HG02678 (cell line): Measurements from ENCODE around the gene STEAP1B.
"Not testable (repeated sequence)": the region's sequence is repeated elsewhere in the genome, so short reads cannot be mapped to it uniquely, and the experiment has no call there.

Source experiments
- ATAC-seq: cut with Tn5 transposase; IDR thresholded peaks from one replicate; pipeline ENCODE4 v1.9.1; 2021; ENCODE audit warnings: mild to moderate bottlenecking, moderate library complexity; ENCODE audit not compliant: unreplicated experiment

The STEAP1B gene

DNA sequence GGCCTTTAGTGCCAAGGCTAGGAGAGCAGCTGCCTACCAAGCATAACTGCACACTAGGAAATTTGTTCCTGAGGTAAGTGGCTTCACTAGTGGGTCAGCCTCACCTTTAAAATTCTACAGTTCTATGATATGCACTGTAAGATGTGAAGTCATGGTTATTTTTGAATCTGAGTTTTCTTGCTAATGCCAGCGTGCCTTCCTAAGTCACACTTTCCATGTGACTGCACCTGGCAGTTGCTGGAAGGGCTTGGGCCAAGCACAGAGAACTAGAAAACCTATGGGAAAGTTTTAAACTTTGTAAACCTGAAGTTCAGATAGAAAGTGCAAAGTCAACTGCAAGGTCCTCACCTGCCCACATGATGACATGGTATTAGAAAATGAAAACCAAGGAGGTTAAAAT lies 42.5 kb downstream of the STEAP1B start:
- no peak for ATAC-seq

DNA sequence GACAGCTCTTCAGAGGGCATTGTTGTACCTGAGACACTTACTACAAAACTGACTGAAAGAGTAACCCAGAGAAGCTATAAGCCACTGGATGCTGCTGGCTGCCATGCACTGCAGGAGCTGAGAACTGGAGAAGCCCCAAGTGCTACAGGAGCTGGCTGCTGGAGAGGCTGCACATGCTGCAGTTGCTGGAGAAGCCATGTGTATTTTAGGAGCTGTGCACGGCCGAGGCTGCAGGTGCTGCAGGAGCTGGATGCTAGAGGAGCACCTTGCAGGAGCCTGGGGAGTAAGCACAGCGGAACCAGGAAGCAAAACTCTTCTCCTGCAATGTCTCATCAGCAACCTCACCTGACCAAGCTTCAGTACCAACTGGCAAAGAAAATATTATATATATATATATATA lies 45.5 kb downstream of the STEAP1B start:
- no peak for ATAC-seq

DNA sequence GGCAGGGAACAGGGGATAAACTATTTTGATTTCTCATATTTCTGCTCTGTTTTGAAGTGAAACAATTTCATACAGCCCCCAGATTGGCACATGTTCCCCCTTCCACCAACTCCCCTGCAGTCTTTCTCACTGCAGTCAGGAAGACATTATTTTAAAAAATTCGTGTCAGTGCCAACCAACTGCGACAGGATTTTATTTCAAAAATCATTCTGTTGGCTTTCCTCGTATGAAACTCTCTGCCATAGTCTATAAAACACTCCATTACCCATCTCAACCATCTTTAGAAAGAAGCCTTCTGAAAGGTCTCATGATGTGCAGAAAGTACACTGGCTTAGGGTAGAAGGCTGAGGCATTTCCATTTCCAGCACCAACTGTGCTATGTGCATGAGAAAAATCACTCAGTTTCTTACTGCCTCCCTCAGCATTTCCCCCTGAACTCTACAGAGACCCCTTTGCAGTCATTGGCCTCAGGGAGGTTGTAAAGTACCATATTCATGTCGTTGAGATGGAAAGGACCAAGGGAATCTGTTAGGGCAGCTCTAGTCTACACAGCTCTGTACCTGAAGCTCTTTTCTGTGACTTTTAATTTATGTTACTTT lies 46.9 kb downstream of the STEAP1B start:
- no peak for ATAC-seq

DNA sequence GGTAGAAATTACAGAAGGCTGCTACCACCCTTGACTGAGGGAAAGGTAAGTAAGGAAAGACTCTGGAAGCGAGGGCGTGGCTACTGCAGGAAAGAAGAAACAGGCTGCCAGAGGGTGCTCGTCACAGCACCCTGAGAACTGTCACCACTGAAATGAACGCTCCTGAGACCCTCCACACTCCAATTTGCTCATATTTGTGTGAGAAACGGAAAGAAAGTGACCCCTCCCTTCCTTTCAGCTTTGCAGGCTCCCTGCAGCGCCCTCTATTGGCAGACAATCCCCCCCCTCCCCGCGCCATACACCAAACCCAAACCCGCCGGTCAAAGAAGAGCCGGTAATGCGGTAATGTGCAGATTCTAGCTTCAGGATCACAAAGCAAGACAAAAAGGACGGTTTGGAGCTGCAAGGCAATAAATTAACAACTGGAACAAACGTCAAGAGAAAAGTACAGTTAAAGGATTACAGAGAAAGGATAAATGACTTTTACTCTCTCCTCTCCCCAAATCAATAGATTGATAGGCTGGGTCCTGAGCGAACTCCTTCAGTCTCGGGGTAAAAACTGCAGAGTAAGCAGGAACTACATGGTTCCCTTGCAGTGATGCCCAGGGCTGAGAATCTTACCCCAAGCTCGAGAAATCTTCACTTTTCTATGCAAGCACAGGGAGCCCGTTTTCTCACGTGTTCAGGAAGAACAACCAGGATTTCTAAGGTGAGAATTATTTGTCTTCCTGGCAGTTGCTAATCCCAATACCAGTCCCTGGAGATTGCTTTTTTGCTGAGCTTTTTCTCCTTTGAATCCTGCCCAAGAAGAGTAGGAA lies 47.6 kb downstream of the STEAP1B start:
- no peak for ATAC-seq

DNA sequence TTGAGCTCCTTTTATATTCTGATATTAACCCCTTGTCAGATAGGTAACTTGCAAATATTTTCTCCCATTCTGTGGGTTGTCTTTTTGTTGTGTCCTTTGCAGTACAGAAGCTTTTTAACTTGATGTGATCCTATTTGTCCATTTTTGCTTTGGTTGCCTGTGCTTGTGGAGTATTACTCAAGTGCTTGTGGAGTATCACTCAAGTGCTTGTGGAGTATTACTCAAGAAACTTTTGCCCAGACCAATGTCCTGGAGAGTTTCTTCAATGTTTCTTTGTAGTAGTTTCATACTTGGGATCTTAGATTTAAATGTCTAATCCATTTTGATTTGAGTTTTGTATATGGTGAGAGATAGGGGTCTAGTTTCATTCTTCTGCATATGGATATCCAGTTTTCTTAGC lies 50.0 kb downstream of the STEAP1B start:
- ATAC-seq = not testable (repeated sequence)

DNA sequence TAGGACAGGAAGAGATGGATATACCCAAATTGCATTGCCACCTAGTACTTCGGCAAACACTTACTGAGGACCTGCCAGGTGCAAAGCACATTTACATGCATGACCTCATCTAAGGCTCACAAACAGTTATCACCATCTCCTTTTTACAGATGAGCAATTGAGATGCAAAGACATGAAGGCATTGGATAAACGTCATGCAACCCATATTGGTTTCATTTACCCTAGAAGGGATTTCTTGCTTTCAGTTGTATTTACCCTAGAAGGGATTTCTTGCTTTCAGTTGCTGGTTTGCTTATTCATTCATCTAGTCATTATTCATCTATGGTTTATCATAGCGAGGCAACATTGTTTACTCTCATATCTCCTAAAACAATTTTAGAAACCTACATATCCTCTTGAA lies 52.2 kb downstream of the STEAP1B start:
- peak; percentile 84 for ATAC-seq

DNA sequence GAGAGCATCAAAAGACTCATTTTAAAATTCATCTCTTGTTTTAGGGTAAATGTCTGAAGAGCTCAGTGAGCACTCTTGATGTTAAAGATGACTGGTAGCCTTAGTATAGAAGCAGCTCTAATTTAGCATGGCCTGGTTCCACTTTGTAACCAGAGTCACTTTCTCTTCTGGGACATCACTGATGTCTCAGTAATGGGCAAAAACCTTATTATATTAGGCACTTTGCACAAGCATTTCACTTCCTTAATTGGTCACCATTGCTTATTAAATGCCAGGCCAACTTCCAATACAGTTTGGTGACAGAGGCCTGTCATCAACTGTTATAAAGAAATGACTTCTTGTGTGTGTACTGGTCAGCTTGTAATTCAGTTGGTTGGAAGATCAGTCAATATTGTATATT lies 53.0 kb downstream of the STEAP1B start:
- peak; percentile 21 for ATAC-seq

DNA sequence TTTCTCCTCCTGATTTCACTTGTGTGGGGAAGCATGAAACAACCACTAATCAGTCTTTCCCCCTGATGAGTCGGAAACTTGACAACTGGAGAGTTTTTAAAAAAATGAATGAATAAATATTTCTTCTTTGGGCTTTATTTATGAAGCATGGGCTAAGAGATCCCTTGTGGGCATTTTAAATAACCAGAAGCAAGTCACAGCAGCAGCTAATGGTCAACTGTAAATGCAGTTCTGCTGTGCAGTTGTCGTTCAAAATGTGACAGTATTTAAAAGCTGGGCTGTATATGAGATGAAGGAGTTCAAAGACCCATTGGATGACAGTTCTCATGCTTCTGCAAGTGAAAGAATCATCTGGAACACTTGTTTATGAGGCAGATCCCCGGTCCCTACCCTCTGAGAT lies 54.1 kb downstream of the STEAP1B start:
- no peak for ATAC-seq

DNA sequence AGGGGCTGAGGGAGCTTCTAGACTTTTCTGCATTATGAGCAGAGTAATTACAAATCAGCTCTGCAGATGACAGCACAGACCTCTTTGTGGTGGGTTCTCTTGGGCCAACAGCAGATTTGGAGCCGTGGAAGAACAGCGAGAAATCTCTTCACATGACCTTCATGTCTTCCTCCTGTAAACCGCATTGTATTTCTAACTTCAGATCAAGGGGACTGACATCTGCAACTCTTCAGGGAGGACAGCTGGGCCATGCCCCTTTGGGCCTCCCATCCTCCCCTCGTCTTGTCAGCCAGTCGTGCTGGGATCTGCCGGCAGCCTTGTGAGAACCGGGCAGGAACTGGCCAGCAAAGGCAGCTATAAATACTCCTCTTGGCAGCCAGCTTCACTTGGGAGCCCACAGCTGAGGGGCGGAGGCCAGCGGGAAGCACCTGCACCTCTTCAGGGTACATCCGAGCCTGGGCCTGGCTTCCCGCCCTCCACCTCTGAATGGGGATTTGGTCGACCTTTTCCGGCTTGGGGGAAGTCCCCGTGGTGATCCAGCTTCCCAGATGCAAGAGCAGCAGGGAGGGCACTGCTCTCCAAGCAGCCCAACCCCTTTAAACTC lies 54.7 kb downstream of the STEAP1B start:
- peak; percentile 29 for ATAC-seq

DNA sequence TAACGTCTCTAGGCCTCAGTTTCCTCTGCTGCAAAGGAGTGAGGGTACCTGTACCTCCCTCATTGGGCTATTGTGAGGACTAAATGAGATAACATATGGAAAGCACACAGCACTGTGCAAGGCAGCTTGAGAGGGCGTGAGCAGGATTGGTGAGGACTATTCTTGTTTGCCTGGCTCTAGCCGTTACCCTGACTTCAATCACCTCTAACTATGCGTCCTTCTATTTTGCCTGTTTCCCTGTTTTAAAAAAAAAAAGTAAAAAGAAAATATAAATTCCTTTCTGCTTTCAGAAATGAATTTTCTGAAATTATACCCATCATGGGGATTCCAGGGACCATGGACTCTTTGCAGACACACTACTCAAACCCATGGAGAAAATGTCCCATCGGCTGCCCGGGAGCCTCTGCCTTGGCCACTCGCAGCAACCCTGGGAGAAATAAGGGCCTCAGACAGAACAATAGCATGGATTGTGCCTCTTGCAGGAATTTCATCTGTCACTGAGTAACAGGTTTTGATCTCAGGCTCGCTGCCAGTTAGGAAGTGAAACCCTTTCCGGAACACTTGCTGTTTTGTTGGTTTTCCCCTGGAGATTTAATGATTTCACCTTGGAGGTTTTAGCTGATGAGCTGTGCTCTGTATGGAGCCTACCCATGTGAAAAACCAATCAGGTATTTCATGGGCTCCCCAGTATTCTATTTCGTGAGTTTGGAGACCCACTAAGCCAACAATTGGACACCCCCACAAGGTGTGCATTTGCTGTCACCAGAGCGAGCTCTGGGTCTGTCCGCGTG lies 55.6 kb downstream of the STEAP1B start:
- ATAC-seq = no peak

DNA sequence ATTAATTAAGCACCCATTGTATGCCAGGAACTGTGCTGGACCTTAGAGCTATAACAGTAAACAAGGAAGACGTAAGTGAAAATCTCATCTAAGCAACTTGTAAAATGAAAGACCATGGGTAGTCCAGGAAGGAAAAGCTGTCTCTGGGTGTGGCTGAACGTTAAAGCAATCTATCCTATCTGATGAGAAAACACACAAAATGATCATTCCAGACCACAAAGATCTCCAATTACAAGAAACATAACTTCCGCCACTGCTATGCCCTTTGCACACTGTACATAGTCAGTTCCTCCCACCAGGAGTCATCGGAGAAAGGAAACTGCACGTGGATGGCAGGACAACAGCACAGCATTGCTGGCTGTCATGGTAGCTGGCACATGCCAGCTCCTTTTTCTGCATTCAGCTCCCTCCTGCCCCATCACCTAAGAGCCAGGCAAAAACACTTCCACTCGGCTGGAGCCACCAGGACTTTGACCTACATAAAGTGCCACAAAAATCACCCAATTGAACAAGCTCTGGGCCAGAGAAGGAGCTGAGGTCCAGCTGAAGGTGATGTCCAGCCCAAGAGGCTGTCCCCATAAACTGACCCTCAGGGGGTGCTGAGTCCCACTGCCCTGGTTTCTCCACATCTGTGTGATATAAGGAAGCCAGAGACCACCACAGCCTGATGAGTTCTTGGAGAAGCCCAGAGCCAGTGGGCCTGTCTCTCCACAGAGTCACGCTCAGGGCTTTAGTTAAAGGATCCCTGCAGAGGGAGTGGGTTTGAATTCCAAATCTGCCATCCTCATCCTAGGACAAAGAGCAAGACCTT lies 56.4 kb downstream of the STEAP1B start:
- no peak for ATAC-seq

DNA sequence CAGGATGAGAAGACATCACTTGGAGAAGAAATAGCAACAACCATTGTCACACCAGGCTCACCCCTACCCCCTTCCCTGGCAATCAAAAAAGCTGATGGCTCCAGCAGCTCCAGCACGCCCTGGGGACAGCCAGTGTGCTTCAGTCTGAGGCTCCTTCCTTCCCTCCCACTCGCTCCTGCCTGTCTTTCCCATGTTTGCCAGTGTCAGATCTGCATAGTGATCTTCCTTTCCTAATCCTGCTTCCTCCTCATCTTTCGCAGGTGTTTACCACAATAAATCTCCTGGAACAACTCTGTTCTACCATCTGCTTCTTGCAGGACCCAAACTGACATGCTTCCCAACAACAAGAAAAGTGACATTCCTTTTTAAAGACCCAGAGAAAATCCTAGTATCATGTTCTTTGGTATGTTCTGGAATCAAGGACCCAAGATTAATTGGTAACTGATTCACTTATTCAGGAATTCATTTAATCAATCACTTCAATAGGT lies 57.1 kb downstream of the STEAP1B start:
- no peak for ATAC-seq

DNA sequence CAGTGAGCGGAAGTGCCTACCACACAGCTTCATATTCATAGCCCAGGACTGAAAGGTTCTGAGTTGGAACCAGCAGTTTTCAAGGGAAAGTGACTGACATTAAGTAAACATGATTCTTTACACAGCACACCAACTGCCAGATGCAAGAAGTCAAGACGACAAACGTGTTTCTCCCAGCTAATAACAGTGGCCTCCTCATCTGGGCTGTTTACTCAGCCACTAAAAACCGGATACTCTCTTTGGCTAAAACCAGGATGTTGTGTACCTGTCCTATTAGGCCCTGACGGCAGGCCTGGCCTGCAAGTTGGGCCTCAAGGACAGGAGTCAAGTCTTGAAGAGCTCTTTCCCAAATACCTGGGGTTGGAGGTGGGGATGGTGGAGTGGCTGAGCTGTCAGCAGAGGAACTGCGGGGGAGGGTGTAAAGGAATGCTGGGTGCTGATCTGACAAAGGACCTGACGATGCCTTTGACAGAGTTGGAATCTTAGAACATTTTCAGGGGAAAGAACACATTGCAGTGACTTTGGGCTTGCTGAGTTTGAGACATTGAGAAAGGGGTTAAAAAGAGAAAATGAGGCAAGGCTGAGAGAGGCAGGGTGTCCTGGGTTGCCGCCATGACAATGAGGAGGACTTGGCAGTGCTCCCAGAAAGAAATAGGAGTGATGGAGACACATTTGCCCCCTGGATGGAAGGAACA lies 57.7 kb downstream of the STEAP1B start:
- no peak for ATAC-seq

DNA sequence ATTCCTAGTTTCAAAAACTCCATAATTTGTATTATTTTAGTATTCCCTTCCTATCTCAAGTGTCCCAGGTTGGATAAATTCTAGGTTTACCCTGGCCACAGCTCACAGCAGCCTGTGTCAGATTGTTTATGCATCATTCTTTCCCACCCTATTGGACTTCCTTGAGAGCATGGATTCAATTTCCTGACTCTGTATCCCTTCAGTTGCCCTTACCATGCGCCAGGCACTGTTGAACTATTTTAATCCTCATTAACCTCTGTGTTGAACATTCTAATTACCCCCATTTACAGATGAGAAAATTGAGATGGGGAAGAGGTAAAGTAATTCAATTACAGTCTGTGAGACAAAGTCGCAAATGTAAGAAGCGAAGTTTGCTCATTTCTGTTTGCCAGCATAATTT lies 58.8 kb downstream of the STEAP1B start:
- ATAC-seq = no peak

DNA sequence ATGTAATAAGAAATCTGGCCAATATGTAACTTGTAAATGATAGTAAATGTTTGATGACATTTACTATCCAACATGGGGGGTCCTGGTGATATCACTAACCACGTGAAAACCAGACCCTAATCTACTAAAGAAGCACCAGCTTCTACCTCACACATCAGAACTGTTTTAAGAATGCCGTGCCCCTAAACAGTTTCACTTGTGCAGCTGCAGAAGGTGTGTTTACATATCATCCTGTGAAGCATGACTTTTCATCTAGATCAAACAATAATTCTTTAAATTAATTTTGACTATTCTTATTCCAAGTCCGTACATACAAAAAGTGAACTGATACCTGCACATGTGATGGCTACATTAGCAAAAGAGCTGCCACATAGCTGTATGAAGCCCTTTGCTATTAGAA lies 61.0 kb downstream of the STEAP1B start:
- ATAC-seq = peak; percentile 65

DNA sequence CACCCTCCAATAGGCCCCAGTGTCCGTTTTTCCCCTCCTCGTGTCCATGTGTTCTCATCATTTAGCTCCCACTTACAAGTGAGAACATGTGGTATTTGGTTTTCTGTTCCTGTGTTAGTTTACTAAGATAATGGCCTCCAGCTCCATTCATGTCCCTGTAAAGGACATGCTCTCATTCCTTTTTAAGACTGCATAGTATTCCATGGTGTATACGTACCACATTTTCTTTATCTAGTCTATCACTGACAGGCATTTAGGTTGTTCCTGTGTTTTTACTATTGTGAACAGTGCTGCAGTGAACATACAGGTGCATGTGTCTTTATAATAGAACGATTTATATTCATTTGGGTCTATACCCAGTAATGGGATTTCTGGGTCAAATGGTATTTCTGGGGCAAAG lies 63.4 kb downstream of the STEAP1B start:
- not testable (repeated sequence) for ATAC-seq

DNA sequence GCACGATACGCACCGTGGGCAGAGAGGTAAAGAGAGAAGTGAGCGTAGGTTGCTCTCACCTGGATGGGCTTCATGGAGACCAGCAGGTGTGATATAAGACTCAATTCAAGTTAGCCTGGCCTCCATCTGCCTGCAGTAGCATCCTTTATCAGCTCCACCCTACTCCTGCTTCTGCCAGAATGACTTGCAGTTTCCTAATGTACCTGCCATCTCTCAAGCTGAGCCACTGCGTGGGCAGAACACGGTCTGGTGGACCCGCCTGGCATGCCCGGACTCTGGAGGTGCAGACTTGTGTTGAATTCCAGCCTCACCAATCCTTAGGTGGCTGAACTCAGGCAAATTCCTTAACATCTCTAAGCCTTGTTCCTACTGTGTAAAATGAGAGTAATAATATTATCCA lies 64.3 kb downstream of the STEAP1B start:
- peak; percentile 10 for ATAC-seq

DNA sequence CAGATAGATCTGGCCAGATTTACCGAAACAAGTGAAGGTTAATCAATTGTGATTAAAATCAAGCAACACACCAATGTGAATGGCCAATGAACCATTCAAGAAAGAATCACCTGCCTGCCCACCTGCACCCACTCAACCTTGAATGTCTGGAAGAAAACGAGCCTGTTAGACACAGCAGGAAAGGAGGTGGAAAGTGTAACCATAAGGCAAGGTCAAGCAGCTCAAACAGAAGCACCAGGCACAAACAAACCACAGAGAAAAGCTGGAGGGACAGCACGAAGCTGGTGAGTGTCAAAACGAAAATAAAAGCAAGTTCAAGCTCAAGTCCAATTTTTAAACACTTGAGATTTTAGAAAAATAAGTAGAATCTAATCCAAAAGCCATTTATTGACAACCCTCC lies 64.9 kb downstream of the STEAP1B start:
- ATAC-seq = peak; percentile 79

DNA sequence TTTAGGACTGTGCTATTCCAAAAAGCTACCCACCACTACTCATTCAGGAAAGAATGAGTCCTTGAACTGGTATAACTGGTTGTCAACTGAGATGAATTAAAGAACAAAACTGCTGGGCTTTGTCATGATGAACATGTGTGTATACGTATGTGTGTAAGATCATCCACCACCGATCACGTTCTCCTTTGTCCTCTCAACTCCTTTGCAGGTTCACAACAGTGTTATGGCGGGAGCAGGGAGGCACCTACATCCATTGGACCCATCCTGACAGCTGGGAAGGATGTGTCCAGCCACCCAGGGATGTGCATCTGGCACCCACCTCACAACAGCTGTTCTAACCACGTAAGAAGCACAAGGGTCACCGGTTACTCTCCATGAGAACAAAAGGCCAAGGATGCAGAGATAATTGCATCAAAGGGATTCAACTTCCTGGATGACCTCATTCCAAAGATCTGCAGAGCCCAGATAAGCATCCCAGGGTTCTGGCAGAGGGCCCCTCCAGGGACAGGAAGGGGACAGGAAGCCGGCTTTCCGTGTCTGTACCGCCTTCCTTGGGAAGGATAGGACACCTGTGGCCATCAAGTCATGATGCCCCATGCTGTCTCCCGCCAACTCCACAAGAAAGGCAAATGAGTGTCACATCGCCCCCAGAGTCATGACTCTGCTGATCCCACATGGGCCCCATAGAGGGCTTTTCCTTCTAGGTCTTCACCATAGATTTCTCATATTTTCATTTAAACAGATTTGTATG lies 66.1 kb downstream of the STEAP1B start:
- no peak for ATAC-seq
